Measurements from ENCODE around the gene CFAP206. TPM values are rescaled to one million over a fixed set of nuclear protein-coding genes. Genes with fewer than 3 reads are reported as not detected.

Gene CFAP206
- total RNA-seq, 1 donor from 2014 or later: not detected

GRCh38 chr6:87420360-87420759 lies 12.6 kb downstream of the CFAP206 start:
- no peaks in the 10 kb centered on the region for H3K36me3 ChIP-seq
- intact Hi-C loops (cut with DNase I): no loop called here
- H3K27ac ChIP-seq: no peak overlapping the region
- H3K9me3 ChIP-seq: no peaks in the 10 kb centered on the region
- no peaks in the 10 kb centered on the region for H3K4me1 ChIP-seq
- H3K27me3 ChIP-seq: no peaks in the 10 kb centered on the region
- no peak for DNase-seq (ENCODE audit: extremely low spot score in 2 of 2)
- no peak for TF ChIP-seq POLR2A (IDR thresholded peaks at IDR 0.05)
- TF ChIP-seq CTCF (IDR thresholded peaks at IDR 0.05): no peak
- TF ChIP-seq POLR2AphosphoS5 (IDR thresholded peaks at IDR 0.05; ENCODE audit: insufficient read depth in 1 of 2, low read depth in 1 of 2): no peak
- no peak overlapping the region for H3K4me3 ChIP-seq

- Histone ChIP-seq H3K27ac (no peak overlapping the region), H3K4me1 (no peaks in the 10 kb centered on the region), H3K27me3 (no peaks in the 10 kb centered on the region), H3K4me3 (no peak overlapping the region), H3K9me3 (no peaks in the 10 kb centered on the region), H3K36me3 (no peaks in the 10 kb centered on the region)
- TF ChIP-seq POLR2AphosphoS5 (IDR thresholded peaks at IDR 0.05; ENCODE audit: insufficient read depth in 1 of 2, low read depth in 1 of 2): no peak
- TF ChIP-seq CTCF (IDR thresholded peaks at IDR 0.05): no peak
- no peak for TF ChIP-seq POLR2A (IDR thresholded peaks at IDR 0.05)
- no peak for DNase-seq (ENCODE audit: extremely low spot score in 2 of 2)
- intact Hi-C loops (cut with DNase I): no loop called here
Observed at GRCh38 chr6:87421576-87421975, 13.8 kb downstream of the CFAP206 start.

- DNase-seq (ENCODE audit: extremely low spot score in 2 of 2): no peak
- Histone ChIP-seq H3K27me3 (no peaks in the 10 kb centered on the region), H3K9me3 (no peaks in the 10 kb centered on the region), H3K36me3 (no peaks in the 10 kb centered on the region), H3K4me3 (no peak overlapping the region), H3K4me1 (no peaks in the 10 kb centered on the region), H3K27ac (no peak overlapping the region)
- TF ChIP-seq POLR2AphosphoS5 (IDR thresholded peaks at IDR 0.05; ENCODE audit: insufficient read depth in 1 of 2, low read depth in 1 of 2) (no peak), CTCF (IDR thresholded peaks at IDR 0.05) (no peak), POLR2A (IDR thresholded peaks at IDR 0.05) (no peak)
- intact Hi-C loops (cut with DNase I): no loop called here
Observed at GRCh38 chr6:87426789-87427188, 19.0 kb downstream of the CFAP206 start.

GRCh38 chr6:87430499-87430898 lies 22.7 kb downstream of the CFAP206 start:
- TF ChIP-seq POLR2AphosphoS5 (IDR thresholded peaks at IDR 0.05; ENCODE audit: insufficient read depth in 1 of 2, low read depth in 1 of 2) (no peak), POLR2A (IDR thresholded peaks at IDR 0.05) (no peak), CTCF (IDR thresholded peaks at IDR 0.05) (no peak)
- intact Hi-C loops (cut with DNase I): no loop called here
- no peaks in the 10 kb centered on the region for H3K36me3 ChIP-seq
- H3K4me3 ChIP-seq: no peak overlapping the region
- no peaks in the 10 kb centered on the region for H3K9me3 ChIP-seq
- DNase-seq (ENCODE audit: extremely low spot score in 2 of 2): no peak
- H3K27ac ChIP-seq: no peak overlapping the region
- no peaks in the 10 kb centered on the region for H3K27me3 ChIP-seq
- no peaks in the 10 kb centered on the region for H3K4me1 ChIP-seq

- no peaks in the 10 kb centered on the region for H3K36me3 ChIP-seq
- H3K4me3 ChIP-seq: no peak overlapping the region
- no peak overlapping the region for H3K27ac ChIP-seq
- TF ChIP-seq CTCF (IDR thresholded peaks at IDR 0.05): no peak
- no peaks in the 10 kb centered on the region for H3K4me1 ChIP-seq
- H3K9me3 ChIP-seq: no peaks in the 10 kb centered on the region
- no peak for DNase-seq (ENCODE audit: extremely low spot score in 2 of 2)
- H3K27me3 ChIP-seq: no peaks in the 10 kb centered on the region
- intact Hi-C loops (cut with DNase I): no loop called here
Observed at GRCh38 chr6:87431263-87431662, 23.5 kb downstream of the CFAP206 start.

All from vagina (tissue), 2 donors.